Measurements from ENCODE around the gene ZNF665.
"Not testable (repeated sequence)": the region's sequence is repeated elsewhere in the genome, so short reads cannot be mapped to it uniquely, and the experiment has no call there.

Gene ZNF665

GRCh38 chr19:53212703-53213320 lies 19.7 kb upstream of the ZNF665 start:
- Histone ChIP-seq H4K8ac (ENCODE audit: low read depth, low read length) (no peak overlapping the region), H2AFZ (ENCODE audit: insufficient read depth, low read length, poor library complexity) (no peak overlapping the region), H3K4ac (ENCODE audit: low read depth, low read length) (no peak overlapping the region), H3K27ac (ENCODE audit: low read depth, low read length) (no peak overlapping the region), H3K18ac (ENCODE audit: low read length) (no peak overlapping the region), H3K9ac (ENCODE audit: low read length) (no peak overlapping the region), H3K4me1 (ENCODE audit: control insufficient read depth in 1 of 2, insufficient read depth in 2 of 2, low read length in 2 of 2) (no peaks in the 10 kb centered on the region), H2BK12ac (ENCODE audit: low read length) (no peak overlapping the region), H3K27me3 (ENCODE audit: insufficient read depth, low read length) (no peaks in the 10 kb centered on the region), H2BK5ac (ENCODE audit: low read depth, low read length, poor library complexity) (no peak overlapping the region), H3K23ac (ENCODE audit: low read length) (no peak overlapping the region), H3K4me2 (ENCODE audit: low read length) (no peak overlapping the region), H4K12ac (ENCODE audit: low read depth, low read length) (no peak overlapping the region), H3K79me2 (ENCODE audit: control insufficient read depth, insufficient read depth, low read length, poor library complexity) (no peaks in the 10 kb centered on the region), H3K4me3 (ENCODE audit: low read depth, low read length) (no peak overlapping the region), H2AK5ac (ENCODE audit: low read length) (no peak overlapping the region), H3K14ac (ENCODE audit: low read length) (no peak overlapping the region), H3K9me3 (ENCODE audit: insufficient read depth, low read depth, low read length) (peaks cover 25% of the 10 kb centered on the region), H3K36me3 (ENCODE audit: control insufficient read depth in 1 of 2, insufficient read depth in 2 of 2, low read length in 2 of 2) (peaks cover 13 to 18% of the 10 kb centered on the region in 2 experiments), H3K79me1 (ENCODE audit: low read length) (no peaks in the 10 kb centered on the region), H4K91ac (ENCODE audit: low read depth, low read length) (no peak overlapping the region), H2BK120ac (ENCODE audit: insufficient read depth, low read length, poor library complexity) (no peak overlapping the region)
- no peak for DNase-seq
- WGBS (ENCODE audit: extremely low coverage, insufficient coverage, insufficient read length) = no CpG with 5 or more reads among the region's 2 CpGs

- peaks cover 13 to 18% of the 10 kb centered on the region in 2 experiments for H3K36me3 ChIP-seq (ENCODE audit: control insufficient read depth in 1 of 2, insufficient read depth in 2 of 2, low read length in 2 of 2)
- no CpG with 5 or more reads among the region's 3 CpGs for WGBS (ENCODE audit: extremely low coverage, insufficient coverage, insufficient read length)
- H4K8ac ChIP-seq (ENCODE audit: low read depth, low read length) = not testable (repeated sequence)
Measured at GRCh38 chr19:53211554-53211953, 18.4 kb upstream of the ZNF665 start.

DNA sequence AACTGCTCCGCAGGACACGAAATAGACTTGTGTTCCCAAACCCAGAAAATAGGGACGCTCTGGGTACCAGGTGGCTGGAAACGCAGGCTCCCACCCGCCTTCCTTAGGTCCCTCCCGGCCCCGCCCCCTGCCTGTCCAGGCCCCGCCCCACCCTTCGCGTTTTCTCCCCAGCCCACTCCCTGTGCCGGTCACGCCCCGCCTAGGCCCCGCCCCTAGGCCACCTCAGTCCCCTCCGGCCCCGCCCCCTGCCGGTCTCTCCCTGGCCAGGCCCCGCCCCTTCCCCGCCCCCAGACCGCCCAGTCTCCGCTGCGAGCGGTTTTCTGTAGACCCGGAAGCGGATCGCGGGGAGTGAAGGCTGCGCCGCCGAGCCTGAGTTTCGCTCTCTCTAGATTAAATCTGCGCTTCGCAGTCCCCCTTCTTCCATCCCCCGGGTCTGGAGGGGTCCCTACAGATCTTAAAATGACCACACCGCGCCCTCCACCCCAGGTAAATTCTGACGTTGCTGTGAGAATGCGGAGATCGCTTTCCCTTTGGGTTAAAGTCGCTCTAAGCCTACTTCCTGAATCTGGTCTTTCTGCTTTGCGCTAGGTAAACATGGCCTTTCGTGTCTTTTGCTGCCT lies 3.7 kb upstream of the ZNF665 start:
- peak; percentile 90 to 91 for DNase-seq
- H3K23ac ChIP-seq (ENCODE audit: low read length) = no peak overlapping the region

More at GRCh38 chr19:53211554-53211953, 18.4 kb upstream of the ZNF665 start:
- not testable (repeated sequence) for H4K91ac ChIP-seq (ENCODE audit: low read depth, low read length); H3K4me2 ChIP-seq (ENCODE audit: low read length); H2BK12ac ChIP-seq (ENCODE audit: low read length); H3K18ac ChIP-seq (ENCODE audit: low read length); H2BK120ac ChIP-seq (ENCODE audit: insufficient read depth, low read length, poor library complexity); H2AK5ac ChIP-seq (ENCODE audit: low read length); H3K79me2 ChIP-seq (ENCODE audit: control insufficient read depth, insufficient read depth, low read length, poor library complexity); H3K27ac ChIP-seq (ENCODE audit: low read depth, low read length); H4K12ac ChIP-seq (ENCODE audit: low read depth, low read length); H3K4ac ChIP-seq (ENCODE audit: low read depth, low read length); H3K27me3 ChIP-seq (ENCODE audit: insufficient read depth, low read length); H3K4me3 ChIP-seq (ENCODE audit: low read depth, low read length); H3K14ac ChIP-seq (ENCODE audit: low read length); H2AFZ ChIP-seq (ENCODE audit: insufficient read depth, low read length, poor library complexity); DNase-seq; H3K79me1 ChIP-seq (ENCODE audit: low read length); H2BK5ac ChIP-seq (ENCODE audit: low read depth, low read length, poor library complexity); H3K23ac ChIP-seq (ENCODE audit: low read length); H3K4me1 ChIP-seq (ENCODE audit: control insufficient read depth in 1 of 2, insufficient read depth in 2 of 2, low read length in 2 of 2); H3K9ac ChIP-seq (ENCODE audit: low read length)
- H3K9me3 ChIP-seq (ENCODE audit: insufficient read depth, low read depth, low read length) = peaks cover 24% of the 10 kb centered on the region

GRCh38 chr19:53195265-53195903 lies 2.2 kb upstream of the ZNF665 start:
- H3K4me3 ChIP-seq (ENCODE audit: low read depth, low read length) = no peak overlapping the region
- peak; percentile 82 to 94 for DNase-seq
- no peak overlapping the region for H4K91ac ChIP-seq (ENCODE audit: low read depth, low read length)
- H2BK120ac ChIP-seq (ENCODE audit: insufficient read depth, low read length, poor library complexity) = no peak overlapping the region
- H4K12ac ChIP-seq (ENCODE audit: low read depth, low read length) = no peak overlapping the region
- H3K27me3 ChIP-seq (ENCODE audit: insufficient read depth, low read length) = no peaks in the 10 kb centered on the region
- H3K9ac ChIP-seq (ENCODE audit: low read length) = no peak overlapping the region
- H2AK5ac ChIP-seq (ENCODE audit: low read length) = no peak overlapping the region
- no peak overlapping the region for H2AFZ ChIP-seq (ENCODE audit: insufficient read depth, low read length, poor library complexity)
- no peak overlapping the region for H3K23ac ChIP-seq (ENCODE audit: low read length)
- no peak overlapping the region for H3K4me2 ChIP-seq (ENCODE audit: low read length)
- H3K79me2 ChIP-seq (ENCODE audit: control insufficient read depth, insufficient read depth, low read length, poor library complexity) = peaks cover 8% of the 10 kb centered on the region
- H3K18ac ChIP-seq (ENCODE audit: low read length) = no peak overlapping the region
- peaks cover 10% of the 10 kb centered on the region for H3K79me1 ChIP-seq (ENCODE audit: low read length)
- H3K9me3 ChIP-seq (ENCODE audit: insufficient read depth, low read depth, low read length) = peaks cover 11% of the 10 kb centered on the region
- peaks cover 2% of the 10 kb centered on the region in 2 experiments for H3K36me3 ChIP-seq (ENCODE audit: control insufficient read depth in 1 of 2, insufficient read depth in 2 of 2, low read length in 2 of 2)
- no peak overlapping the region for H3K27ac ChIP-seq (ENCODE audit: low read depth, low read length)
- H3K4ac ChIP-seq (ENCODE audit: low read depth, low read length) = no peak overlapping the region
- no peak overlapping the region for H3K14ac ChIP-seq (ENCODE audit: low read length)
- H2BK5ac ChIP-seq (ENCODE audit: low read depth, low read length, poor library complexity) = no peak overlapping the region
- no peak overlapping the region for H4K8ac ChIP-seq (ENCODE audit: low read depth, low read length)
- H3K4me1 ChIP-seq (ENCODE audit: control insufficient read depth in 1 of 2, insufficient read depth in 2 of 2, low read length in 2 of 2) = peaks cover 3 to 5% of the 10 kb centered on the region in 2 experiments
- no peak overlapping the region for H2BK12ac ChIP-seq (ENCODE audit: low read length)
- WGBS (ENCODE audit: extremely low coverage, insufficient coverage, insufficient read length) = no CpG with 5 or more reads among the region's 3 CpGs

More for the DNA sequence above, 3.7 kb upstream of the ZNF665 start:
- peaks cover 10% of the 10 kb centered on the region for H3K79me1 ChIP-seq (ENCODE audit: low read length)
- no peaks in the 10 kb centered on the region for H3K27me3 ChIP-seq (ENCODE audit: insufficient read depth, low read length)
- H2BK120ac ChIP-seq (ENCODE audit: insufficient read depth, low read length, poor library complexity) = peak overlapping the region; percentile 75
- peak overlapping the region; percentile 70 for H4K91ac ChIP-seq (ENCODE audit: low read depth, low read length)
- peak overlapping the region; percentile 96 for H3K9ac ChIP-seq (ENCODE audit: low read length)
- H3K9me3 ChIP-seq (ENCODE audit: insufficient read depth, low read depth, low read length) = peaks cover 15% of the 10 kb centered on the region
- peak overlapping the region; percentile 94 for H4K8ac ChIP-seq (ENCODE audit: low read depth, low read length)
- no peak overlapping the region for H2BK12ac ChIP-seq (ENCODE audit: low read length)
- no CpG with 5 or more reads among the region's 42 CpGs for WGBS (ENCODE audit: extremely low coverage, insufficient coverage, insufficient read length)
- peak overlapping the region; percentile 77 for H3K18ac ChIP-seq (ENCODE audit: low read length)
- peak overlapping the region; percentile 88 for H3K14ac ChIP-seq (ENCODE audit: low read length)
- H2BK5ac ChIP-seq (ENCODE audit: low read depth, low read length, poor library complexity) = peak overlapping the region; percentile 72
- peaks cover 8% of the 10 kb centered on the region for H3K79me2 ChIP-seq (ENCODE audit: control insufficient read depth, insufficient read depth, low read length, poor library complexity)
- H3K4me2 ChIP-seq (ENCODE audit: low read length) = peak overlapping the region; percentile 70
- H3K36me3 ChIP-seq (ENCODE audit: control insufficient read depth in 1 of 2, insufficient read depth in 2 of 2, low read length in 2 of 2) = peaks cover 4 to 6% of the 10 kb centered on the region in 2 experiments
- peaks cover 3 to 5% of the 10 kb centered on the region in 2 experiments for H3K4me1 ChIP-seq (ENCODE audit: control insufficient read depth in 1 of 2, insufficient read depth in 2 of 2, low read length in 2 of 2)
- H3K4ac ChIP-seq (ENCODE audit: low read depth, low read length) = peak overlapping the region; percentile 41
- H3K4me3 ChIP-seq (ENCODE audit: low read depth, low read length) = peak overlapping the region; percentile 79
- H4K12ac ChIP-seq (ENCODE audit: low read depth, low read length) = peak overlapping the region; percentile 76
- H2AK5ac ChIP-seq (ENCODE audit: low read length) = no peak overlapping the region
- peak overlapping the region; percentile 88 for H2AFZ ChIP-seq (ENCODE audit: insufficient read depth, low read length, poor library complexity)
- peak overlapping the region; percentile 14 for H3K27ac ChIP-seq (ENCODE audit: low read depth, low read length)
